G401.6 (cell line): ENCODE results near the gene FKBP1B.
"Not testable (repeated sequence)": the region's sequence is repeated elsewhere in the genome, so short reads cannot be mapped to it uniquely, and the experiment has no call there.

Experiments
- FAIRE-seq: peaks from 2 replicates; lab custom pipeline; 2012; peaks lifted over from hg19 to GRCh38; lab: Jason Lieb, UNC

FKBP1B gene

GRCh38 chr2:24049485-24050021 lies at the start of gene FKBP1B:
Gene FKBP1B (plus strand): TSS chr2:24049741. CDS start chr2:24049850, 109 bp downstream.
- no peak for FAIRE-seq

GRCh38 chr2:24007693-24008092 lies 41.8 kb upstream of the FKBP1B start:
- FAIRE-seq, result no peak

GRCh38 chr2:24008672-24009366 lies 40.7 kb upstream of the FKBP1B start:
- no peak for FAIRE-seq

DNA sequence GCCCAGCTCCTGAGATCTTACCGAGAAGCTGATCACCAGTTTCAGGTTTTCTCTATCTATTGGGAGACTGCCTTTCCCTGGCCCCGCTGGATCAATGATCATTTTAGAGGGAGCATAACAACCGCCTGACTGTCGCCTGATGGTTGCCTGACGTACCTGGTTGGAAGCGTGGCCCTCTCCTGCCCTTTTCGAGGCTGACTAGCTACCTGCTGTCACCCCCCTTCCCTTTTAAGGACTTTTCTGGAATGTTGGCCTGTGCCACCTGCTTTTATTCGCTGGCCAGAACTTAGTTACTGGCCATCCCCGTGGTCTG lies 40.2 kb upstream of the FKBP1B start:
- no peak for FAIRE-seq

DNA sequence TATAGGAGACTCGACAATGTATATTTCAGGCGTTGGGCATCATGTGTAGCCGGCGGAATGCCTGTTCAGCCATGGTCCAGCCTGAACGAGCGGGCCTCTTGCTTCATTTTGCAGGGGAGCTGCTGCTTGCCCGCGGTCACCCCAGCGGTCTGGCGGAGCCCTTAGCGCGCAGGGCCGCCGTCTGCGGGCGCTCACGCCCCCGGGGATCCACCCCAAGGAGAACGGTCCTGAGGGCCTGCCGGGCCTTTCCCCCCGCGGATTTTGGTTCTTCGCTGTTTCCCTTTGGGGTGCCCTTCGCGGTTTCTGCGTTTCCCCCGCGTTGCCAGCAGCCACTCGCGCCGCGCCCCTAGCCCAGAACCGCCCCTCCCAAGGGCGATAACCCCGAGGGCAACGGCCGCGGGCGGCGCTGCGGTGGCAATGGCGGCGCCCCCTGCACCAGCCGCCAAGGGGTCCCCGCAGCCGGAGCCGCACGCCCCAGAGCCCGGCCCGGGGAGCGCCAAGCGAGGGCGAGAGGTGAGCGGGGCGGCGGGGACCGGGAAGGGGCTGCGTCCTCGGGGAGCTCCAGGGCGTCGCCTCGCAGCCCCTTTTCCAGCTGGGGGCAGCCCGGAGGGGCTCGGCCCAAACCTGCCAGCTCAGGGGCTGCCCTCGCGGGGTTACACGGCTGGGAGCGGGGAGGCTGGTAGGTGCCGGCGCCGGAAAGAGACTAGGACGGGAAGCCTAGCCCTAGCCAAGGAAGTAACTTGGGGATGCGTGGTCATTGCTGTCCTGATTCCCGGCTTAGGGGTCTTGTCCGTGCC lies 39.7 kb upstream of the FKBP1B start, which contains the start of gene MFSD2B:
Gene MFSD2B, plus strand, starts transcription at position 406 of the 797 bp plus-strand sequence. Its CDS starts 12 bp downstream, at position 418.
- FAIRE-seq, result no peak

DNA sequence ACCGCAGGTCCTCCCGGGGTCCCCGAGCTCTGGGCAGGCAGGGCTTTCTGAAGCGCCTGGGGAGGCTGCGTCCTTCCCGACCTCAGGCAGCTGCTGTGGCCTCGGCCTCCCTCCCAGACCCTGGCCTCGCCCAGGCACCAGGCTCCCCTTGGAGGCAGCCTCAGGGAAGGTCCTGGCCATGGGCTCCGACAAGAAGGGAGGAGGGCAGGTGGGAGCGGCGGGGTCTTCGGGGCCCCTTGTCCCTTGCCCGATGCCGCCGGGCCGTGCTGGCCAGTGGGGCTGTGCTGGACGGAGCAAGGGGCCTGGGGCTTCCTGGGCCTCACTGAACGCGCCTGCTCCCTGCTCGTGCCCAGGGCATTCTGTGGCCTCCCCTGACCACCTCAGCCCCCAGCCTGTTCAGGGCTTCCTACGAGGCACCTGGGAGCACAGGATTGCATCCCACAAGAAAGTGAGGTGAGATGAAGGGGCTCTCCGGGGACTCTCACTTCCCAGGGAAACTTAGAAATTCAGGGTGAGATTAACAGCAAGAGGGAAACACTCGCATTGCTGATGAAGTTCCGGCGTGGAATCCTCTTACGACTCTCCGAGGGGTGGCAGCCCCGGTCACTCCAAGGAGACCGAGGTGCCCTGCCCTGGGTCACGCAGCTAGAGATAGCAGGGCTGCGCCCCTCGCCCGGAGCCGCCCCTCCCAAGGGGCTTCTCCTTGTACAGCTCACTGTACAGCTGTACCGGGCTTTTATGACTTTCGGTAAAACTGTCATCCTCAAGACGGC lies 38.9 kb upstream of the FKBP1B start:
- FAIRE-seq, result no peak

DNA sequence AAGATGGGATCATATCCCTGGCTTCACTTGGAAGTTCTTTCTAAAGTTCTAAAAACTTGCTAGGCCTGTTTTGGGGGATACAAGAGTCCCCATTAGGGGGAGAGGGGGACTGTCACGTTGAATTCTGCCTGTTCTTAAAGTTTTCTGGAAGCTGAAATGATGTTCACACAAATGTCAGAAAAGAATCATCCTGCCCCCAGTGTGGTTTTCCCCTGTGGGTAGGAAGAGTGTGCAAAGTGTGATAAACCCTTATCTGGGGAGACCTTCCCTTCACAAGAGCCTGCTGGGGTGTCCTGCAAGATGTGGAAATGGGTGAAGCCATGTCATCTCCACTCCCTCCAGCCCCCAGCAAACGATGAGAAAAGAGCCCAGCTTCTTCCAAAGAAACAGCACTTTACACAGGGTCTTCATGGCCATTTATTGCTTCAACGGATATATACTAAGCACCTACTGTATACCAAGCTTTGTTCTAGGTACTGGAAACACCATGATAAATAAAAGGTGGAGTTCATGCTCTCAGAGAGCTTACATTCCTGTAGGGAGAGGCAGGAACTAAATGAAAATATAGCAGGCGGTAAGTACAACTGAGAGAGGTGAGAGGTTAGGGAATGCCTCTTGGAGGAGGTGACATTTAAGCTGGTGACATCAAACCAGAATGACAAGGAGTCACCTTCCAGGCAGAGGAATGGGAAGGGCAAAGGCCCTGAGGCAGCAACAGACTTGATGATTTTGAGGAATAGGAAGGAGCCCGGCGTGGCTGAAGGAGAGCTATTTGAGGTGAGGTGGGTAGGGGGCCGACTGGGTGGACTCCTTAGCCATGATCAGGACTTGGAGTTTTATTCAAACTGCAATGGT lies 38.1 kb upstream of the FKBP1B start:
- no peak for FAIRE-seq

DNA sequence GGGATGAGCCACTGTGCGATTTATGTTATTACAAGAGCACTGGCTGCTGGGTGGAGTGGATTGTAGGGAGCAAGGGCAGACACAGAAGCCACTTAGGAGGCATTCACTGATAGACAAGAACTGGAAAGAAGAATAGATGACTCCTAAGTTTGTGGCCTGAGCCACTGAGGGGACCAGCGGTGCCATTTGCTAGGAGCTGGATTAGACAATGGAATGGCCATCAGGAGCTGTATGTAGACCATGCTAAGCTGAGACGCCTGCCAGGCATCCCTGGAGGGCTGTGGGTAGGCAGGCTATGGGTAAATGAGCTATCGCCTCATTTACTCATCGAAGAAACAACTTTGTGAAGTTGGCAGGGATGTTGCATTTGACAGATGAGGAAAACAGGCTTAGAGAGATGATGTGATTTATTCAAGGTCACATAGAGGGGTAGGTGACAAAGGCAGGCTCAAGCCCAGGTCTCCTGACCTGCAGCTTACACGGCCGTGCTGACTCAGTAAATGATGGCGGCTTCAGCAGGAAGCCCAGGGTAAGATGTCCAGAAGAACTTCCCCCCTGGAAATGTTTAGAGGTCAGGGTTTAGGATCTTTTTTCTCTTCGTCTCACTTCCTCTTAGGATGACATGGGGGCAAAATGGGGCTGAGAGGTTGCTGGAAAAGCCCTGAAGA lies 36.9 kb upstream of the FKBP1B start:
- FAIRE-seq, result no peak

DNA sequence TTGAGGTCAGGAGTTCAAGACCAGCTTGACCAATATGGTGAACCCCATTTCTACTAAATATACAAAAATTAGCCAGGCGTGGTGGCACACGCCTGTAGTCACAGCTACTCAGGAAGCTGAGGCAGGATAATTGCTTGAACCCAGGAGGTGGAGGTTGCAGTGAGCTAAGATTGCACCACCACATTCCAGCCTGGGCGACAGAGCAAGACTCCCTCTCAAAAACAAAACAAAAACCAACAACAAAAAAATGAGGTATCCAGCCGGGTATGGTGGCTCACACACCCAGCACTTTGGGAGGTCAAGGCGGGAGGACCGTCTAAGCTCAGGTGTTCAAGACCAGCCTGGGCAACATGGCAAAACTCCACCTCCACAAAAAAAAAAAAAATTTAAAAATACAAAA lies 34.6 kb upstream of the FKBP1B start:
- FAIRE-seq, result not testable (repeated sequence)

DNA sequence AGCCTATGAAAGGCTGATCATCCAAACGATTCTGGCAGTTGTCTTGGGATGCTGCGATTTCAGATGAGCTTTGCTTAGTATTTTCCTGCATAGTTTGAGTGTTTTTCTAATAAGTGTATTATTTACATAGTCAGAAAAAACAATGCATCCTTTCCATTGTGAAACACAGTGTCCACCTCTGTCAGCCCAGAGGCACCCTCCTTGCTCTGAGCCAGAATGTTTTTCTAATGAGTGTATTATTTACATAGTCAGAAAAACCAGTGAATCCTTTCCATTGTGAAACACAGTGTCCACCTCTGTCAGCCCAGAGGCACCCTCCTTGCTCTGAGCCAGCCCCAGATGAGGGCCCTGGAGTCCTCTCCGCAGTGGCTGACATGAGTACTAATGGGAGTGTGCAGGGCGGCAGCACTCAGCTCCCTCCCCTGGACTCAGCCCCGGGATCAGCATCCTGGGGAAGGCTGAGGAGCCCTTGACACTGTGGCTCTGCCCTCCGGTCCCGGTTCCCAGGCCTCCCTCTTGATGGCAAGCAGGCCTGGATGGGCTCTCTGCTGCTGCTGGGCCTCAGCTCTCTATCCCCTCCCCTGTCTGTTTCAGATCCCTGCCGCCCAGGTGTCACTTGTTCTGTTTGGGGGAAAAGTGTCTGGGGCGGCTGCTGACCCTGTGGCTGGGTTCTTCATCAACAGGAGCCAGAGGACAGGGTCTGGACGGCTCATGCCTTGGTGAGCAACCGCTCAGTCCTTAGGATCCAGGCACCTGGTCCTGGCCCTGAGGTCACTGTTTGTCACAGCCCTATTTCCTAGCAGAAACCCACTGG lies 33.8 kb upstream of the FKBP1B start:
- no peak for FAIRE-seq

DNA sequence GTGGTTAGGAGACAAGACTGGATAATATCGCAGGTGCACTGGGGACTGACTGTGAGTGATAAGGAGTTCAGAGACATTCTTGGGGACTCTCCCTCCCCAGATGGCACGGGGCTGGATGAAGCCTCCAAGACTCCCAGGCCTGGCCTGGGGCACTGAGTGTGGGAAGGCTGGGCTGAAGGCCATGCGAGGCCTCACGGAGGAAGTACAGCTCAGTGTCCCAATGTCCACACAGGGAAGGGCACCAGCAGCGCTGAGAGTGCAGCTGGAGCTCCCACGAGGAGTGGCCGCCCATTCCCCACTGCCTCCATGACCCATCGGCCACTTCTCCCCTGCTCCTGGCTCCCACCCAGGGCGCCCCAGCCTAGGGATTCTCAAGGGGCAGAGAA lies 33.2 kb upstream of the FKBP1B start:
- FAIRE-seq, result no peak

DNA sequence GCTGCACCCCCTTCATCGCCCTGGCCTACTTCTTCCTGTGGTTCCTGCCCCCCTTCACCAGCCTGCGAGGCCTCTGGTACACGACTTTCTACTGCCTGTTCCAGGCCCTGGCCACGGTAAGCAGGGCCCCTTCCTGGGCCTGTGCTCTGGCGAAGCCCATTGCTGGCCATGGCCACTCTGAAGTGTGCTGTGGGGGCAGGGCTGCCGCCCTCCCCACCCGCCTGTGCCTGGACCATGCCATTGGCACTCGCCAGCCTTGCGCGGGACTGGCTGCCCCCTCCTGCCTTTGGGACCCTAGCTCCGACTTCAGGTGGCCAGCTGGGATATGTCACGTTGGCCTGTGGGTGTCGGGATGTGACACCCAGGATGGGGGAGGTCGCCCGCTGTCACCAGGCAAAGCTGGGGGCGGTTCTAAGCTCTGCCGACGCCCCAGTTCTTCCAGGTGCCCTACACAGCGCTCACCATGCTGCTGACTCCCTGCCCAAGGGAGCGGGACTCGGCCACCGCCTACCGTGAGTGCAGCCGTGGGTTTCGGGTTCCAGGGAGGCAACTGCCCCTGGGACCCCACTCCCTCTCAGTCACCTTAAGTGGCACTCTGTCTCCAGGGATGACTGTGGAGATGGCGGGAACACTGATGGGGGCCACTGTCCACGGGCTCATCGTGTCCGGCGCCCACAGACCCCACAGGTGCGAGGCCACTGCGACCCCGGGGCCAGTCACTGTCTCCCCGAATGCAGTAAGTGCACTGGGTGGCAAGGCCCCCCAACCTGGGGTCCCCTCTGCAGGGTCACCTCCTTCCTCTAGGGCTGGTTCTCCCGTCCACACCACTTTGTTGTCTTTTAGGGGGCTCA lies 32.5 kb upstream of the FKBP1B start:
- no peak for FAIRE-seq

DNA sequence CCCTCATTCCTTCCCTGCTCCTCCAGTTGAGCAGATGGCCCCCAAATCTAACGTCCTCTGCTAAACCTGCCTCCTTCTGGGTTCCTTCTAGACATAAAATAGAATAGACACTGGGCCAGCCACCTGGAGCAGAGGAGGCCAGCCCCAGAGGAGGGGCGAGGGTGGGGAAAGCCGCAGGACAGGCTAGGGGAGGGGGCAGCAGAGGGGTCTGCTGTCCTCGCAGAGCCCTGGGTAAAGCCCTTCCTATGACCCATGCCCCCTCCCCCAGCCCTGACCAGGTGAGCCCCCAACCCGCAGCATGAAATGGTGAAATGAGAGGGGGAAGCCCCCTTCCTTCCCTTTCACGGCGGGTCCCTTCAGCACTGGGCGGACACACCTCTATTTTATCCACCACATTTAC lies 31.8 kb upstream of the FKBP1B start:
- FAIRE-seq, result no peak

DNA sequence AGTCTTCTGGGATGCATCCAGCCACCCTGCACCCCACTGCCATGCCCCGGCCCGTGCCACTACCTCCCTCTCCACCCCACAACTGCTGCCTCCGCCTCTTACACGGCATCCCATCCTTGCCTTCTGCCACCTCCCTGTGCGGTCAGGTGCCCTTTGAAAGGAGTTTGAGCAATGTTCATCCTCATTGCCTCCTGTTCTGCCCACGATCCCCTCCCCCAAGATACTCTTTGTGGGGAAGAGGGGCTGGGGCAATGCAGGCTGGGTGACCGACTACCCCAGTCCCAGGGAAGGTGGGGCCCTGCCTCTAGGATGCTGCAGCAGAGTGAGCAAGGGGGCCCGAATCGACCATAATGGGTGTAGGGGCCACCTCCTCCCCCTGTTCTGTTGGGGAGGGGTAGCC lies 31.3 kb upstream of the FKBP1B start:
- FAIRE-seq, result no peak

GRCh38 chr2:24019729-24020128 lies 29.8 kb upstream of the FKBP1B start:
- no peak for FAIRE-seq

DNA sequence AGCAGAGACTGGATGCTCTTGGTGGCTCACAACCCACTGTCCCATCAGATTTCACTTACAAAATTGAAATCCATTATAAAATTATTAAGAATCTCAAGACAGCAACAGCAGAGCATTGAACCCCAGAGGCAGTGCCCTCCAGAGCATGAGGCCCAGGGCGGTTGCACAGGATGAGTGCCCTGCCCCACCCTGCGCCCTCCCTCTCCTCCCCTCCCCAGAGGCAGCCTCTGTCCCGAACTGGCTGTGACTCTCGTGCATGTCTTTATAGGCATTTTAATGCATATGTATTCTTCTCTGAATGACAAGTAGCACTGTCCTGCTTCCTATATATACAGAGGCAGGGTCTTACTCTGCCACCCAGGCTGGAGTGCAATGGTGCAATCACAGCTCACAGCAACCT lies 29.3 kb upstream of the FKBP1B start:
- FAIRE-seq, result no peak

GRCh38 chr2:24021122-24021998 lies 28.2 kb upstream of the FKBP1B start:
- FAIRE-seq, result no peak

GRCh38 chr2:24022324-24022974 lies 27.1 kb upstream of the FKBP1B start:
- FAIRE-seq, result no peak
